ENCODE measurements around the gene TBC1D16. TPM values are rescaled to one million over a fixed set of nuclear protein-coding genes. Genes with fewer than 3 reads are reported as not detected.
A peak's percentile ranks its signal among the peaks of the same experiment; 100 is the strongest.

Gene TBC1D16
- total RNA-seq, 1 donor from 2014 or later: 29.1 TPM

- peak; percentile 89 to 94 for DNase-seq (ENCODE audit: low read depth in 2 of 2)
These were observed 47.3 kb downstream of the TBC1D16 start for GRCh38 chr17:79988185-79988971.

DNA sequence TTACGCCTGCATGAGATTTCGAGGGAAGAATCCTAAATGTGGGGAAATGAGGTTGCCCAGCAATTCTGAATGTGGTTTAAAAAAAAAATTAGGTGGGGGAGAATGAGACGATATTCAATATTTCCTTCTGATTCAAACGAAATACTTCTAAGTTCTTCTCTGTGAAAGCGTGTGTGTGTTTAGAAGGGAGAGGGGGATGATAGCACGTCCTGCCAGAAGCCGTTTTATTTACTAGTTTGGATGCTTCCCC, 47.8 kb downstream of the TBC1D16 start:
- no peak for DNase-seq (ENCODE audit: low read depth in 2 of 2)

DNA sequence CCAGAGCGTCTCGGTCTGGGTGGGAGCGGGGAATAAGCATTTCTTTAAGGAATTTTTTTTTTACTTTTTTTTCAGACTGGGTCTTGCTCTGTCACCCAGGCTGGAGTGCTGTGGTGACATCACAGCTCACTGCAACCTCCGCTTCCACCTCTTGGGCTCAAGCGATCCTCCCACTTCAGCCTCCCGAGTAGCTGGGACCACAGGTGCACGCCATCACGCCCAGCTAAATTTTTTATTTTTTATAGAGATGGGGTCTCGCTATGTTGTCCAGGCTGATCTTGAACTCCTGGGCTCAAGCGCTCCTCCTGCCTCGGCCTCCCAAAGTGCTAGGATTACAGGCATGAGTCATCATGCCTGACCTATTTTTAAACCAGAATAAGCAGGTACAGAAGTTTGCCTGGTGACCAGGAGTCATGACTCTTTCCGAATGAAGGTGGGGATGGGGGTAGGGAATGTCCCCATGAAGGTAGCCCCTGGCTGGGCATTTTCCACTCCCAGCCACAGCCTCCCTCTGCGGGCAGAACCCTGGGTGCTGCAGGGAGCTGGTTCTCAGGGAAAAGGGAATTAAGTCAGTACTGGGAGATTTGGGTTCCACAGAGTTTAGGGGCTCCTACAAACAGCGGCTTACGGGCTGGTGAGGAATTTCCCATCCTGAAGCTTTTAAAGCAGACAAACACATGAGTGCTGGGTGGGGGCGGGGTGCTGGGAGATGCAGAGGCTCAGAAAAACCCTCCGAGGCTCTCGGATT, 48.3 kb downstream of the TBC1D16 start:
- peak in 1 of 2 donors; percentile 42 for DNase-seq (ENCODE audit: low read depth in 2 of 2)

DNA sequence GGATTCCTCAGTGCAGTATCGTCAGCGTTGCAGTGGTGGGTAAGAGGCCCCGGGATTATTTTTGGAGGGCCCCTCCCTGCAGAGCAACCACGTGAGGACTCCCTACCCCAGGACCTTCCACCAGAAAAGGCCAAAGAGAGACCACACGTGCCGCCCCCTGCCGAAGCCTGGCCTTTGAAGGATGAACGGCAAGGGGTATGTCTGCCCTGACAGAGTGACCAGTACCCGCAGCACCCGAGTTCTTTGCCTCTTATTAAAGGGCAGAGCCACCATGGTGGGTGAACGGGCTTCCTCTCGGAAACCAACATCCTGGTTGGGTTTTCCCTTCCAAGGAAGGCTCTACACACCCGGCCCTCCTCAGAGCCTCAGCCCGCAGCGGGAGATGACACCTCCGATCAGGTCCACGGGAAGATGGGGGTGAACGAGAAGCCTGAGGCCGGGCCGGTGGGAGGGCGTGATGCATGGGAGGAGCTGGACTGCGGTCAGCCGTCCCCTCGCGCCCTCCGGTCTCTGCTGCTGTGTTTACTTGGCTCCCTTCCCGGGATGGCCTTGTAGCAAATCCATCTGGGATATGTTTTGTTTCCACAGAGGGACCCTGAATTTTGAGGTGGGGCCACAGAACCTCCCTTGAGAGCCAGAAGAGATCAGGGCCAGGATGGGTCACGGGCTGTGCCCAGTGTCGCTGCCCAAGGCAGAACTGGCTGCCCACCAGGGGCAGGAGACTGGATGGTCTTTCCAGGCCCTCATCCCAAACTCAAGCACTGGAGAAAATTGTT, 49.1 kb downstream of the TBC1D16 start:
- peak; percentile 67 to 76 for DNase-seq (ENCODE audit: low read depth in 2 of 2)

DNA sequence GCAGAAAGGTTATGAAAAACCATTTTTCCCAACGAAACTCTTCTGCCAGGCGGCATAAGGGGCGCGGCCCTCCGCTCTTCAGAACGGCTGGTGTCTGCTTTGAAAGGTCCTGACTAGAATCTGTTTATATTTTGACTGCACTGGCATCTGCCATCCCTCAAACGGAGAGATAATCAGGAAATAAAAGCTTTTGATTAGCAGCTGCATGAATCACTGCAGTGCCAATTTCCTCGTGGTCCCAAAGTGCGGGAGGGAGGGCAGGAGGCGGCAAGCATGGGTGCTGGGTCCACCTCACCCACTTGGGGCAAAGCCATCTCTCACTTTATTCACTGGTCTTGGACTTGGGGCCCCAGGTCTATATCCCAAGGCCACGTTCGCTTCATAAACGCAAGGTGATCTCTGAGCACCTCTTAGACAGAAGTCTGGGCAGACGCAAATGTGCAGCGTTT, 49.7 kb downstream of the TBC1D16 start:
- DNase-seq (ENCODE audit: low read depth in 2 of 2): no peak

DNA sequence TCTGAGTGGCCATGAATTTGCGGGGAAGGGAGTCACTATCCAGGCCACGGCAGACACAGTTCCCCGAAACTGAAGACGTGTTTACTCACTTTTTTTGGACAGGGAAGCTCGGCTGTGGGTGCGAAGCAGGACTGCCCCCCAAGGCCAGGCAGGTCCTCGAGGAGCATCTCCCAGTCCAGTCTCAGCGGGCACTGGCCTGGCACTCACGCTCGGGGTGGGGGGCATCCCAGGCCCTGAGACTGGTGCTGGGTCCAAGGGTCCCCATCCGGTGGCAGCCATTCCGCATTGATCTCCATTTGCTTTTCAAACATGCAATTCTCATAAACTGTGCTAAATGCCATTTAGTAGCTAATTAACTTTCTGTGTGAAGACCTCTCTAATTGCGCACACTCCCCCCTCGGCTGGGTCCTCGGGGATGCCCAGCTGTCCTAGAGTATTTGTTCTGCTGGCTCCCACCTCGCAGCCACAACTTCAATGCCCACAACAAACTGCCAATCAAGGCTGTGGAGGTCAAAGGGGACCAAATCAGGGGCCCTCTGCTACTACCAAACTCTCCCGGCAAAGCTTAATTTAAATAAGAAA, 50.2 kb downstream of the TBC1D16 start:
- no peak for DNase-seq (ENCODE audit: low read depth in 2 of 2)

DNA sequence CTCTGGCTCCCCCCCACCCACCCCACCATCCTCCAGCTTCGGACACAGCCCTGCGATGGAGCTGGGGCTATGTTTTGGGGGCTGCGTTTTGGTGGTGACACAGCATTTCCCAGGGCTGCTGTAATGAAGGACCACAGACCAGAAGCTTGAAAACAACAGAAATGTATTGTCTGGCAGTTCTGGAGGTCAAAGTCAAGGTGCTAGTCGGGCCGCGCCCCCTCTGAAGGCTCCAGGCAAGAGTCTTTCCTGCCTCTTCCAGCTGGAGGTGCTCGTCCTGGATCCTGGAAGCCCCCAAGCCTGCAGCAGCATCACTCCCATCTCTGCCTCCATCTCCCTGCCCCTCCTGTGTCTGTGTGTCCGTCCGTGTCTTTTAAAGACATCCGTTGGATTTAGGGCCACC, 50.8 kb downstream of the TBC1D16 start:
- DNase-seq (ENCODE audit: low read depth in 2 of 2): no peak

- no peak for DNase-seq (ENCODE audit: low read depth in 2 of 2)
These were observed 51.4 kb downstream of the TBC1D16 start for GRCh38 chr17:79984045-79984840.

DNA sequence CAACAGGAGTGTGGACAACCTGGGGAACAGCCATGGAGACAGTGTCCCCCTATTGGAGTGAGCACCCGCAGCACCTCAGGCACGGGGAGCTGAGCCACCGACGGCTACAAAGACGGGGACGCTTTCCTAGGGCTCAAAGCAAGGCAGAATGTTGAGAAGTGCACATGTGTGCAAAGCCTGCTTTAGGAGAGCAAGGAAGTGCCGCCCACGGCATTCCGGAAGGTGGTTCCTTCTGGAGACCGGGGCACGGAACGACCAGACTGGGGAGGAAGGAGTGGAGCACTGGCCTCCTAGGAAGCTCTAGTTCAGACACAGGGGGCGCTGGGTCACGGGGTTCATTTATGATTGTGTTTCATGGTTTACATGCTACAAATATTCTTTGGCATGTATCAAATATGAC, 52.2 kb downstream of the TBC1D16 start:
- no peak for DNase-seq (ENCODE audit: low read depth in 2 of 2)

GRCh38 chr17:79982986-79983385, 52.7 kb downstream of the TBC1D16 start:
- DNase-seq (ENCODE audit: low read depth in 2 of 2): no peak

DNA sequence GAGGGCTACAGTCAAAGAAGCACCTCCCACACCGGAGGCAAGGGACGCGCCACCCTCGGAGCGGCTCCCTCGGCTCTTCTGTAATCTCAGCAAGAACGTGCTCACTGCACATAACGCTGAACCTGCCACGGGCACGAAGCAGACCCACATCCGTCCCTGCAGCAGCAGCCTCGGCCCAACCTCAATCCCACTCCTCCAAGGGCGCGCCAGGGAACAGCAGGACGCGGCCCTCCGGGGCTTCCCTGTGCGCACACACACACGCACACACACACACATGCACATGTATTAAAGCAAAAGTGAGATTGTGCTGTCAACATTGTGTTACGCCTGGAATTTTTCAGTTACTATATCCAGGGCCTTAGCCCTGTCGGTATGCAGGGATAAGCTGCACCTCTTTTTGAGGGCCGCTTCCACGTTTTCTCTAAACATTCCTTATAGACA, 54.0 kb downstream of the TBC1D16 start:
- no peak for DNase-seq (ENCODE audit: low read depth in 2 of 2)

- no peak for DNase-seq (ENCODE audit: low read depth in 2 of 2)
These were observed 54.6 kb downstream of the TBC1D16 start for GRCh38 chr17:79981090-79981489.

DNA sequence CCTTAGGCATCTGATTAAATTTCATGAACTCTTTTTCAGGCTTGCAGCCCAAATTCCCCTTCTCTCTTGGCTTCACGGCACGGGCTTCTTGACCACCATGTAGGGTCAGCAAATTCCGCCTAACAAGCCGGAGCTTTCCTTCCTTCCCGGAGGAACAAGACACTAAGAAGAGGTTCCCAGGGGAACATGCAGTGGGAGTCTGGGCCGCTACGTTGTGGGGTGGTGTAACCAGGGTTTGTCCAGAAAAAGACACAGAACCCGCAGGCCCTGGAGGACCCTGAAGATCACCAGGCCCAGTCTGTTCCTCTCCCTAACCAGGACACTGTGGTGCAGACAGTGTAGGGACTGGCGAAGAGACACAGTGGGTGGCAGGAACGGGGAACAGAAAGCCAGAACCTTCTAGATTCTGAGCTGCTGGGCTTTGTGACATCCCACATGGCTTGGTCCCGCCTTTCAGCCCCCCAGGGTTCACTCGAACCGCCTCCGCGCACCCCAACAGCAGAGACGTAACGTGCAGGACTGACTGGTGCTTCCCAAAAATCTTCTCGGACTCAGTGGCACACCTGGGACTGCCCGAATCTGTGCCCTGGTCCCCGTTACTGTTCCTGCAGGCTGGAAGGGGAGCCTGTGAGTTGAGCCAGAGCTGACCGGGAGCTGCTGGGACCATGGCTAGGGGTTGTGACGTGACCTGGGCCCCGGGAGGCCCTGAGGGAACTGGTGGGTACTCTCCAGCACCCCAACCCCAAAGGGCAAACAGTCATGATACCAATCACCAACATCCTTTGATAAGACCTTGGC, 55.2 kb downstream of the TBC1D16 start:
- DNase-seq (ENCODE audit: low read depth in 2 of 2): no peak

- no peak for DNase-seq (ENCODE audit: low read depth in 2 of 2)
These were observed 55.9 kb downstream of the TBC1D16 start for GRCh38 chr17:79979816-79980215.

GRCh38 chr17:79979221-79979741, 56.4 kb downstream of the TBC1D16 start:
- DNase-seq (ENCODE audit: low read depth in 2 of 2): no peak

DNA sequence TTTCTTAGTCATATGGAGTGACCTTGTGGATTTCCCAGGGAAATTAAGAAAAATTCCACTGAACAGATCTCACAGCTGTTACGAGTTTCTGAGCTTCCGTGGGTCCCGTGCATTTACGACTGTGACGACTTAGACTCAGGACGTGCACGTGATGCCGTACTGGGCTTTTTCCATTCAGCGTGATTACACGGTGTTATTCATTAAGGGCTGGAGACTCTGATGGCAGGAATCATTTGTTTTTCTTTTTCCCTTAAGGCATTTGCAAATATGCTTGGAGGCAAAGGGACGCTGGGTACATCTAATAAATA, 57.2 kb downstream of the TBC1D16 start:
- peak in 1 of 2 donors; percentile 26 for DNase-seq (ENCODE audit: low read depth in 2 of 2)

- no peak for DNase-seq (ENCODE audit: low read depth in 2 of 2)
These were observed 57.7 kb downstream of the TBC1D16 start for GRCh38 chr17:79977708-79978547.

GRCh38 chr17:79977161-79977631, 58.5 kb downstream of the TBC1D16 start:
- no peak for DNase-seq (ENCODE audit: low read depth in 2 of 2)

DNA sequence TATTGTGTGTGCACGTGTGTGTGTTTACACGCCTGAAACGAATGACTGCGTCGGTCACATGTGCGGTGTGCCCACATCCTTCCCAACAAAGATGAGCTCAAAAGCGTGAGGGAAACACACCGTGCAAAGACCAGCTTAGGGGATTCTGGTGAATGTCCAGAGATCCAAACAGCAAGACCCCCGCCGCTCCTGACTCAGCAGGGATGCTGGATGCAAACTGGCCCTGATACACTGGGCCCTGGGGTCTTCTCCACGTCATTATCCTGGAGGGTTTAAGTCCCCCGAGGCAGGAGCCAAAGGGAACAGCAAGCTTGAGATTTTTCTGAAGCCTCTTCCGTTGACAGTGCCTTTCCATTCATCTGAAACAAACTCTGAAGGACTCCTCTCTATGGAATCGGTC, 59.2 kb downstream of the TBC1D16 start:
- no peak for DNase-seq (ENCODE audit: low read depth in 2 of 2)

Data from dermis microvascular lymphatic vessel endothelial cell (primary cell).